ENCODE results near the gene TCHP.

The TCHP gene

DNA sequence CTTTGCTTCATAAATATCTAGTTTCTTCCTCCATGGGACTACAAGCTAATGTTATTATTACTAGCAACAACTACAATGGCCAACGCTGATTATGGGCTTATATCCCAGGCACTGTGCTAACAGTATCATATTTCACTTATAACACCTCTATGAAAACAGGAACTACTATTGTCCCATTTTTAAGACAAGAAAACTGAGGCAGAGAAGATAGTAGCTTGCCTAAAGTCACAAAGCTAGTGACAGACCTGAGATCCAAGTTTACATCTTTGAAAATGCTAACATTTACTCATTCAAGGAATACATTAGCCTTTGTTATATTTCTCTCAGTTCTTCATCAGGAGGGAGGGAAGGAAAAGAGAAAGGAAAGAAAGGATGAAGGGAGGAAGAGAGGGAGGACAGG is 63.3 kb downstream of the TCHP start:
- no peak for DNase-seq (ENCODE audit: low spot score)

DNA sequence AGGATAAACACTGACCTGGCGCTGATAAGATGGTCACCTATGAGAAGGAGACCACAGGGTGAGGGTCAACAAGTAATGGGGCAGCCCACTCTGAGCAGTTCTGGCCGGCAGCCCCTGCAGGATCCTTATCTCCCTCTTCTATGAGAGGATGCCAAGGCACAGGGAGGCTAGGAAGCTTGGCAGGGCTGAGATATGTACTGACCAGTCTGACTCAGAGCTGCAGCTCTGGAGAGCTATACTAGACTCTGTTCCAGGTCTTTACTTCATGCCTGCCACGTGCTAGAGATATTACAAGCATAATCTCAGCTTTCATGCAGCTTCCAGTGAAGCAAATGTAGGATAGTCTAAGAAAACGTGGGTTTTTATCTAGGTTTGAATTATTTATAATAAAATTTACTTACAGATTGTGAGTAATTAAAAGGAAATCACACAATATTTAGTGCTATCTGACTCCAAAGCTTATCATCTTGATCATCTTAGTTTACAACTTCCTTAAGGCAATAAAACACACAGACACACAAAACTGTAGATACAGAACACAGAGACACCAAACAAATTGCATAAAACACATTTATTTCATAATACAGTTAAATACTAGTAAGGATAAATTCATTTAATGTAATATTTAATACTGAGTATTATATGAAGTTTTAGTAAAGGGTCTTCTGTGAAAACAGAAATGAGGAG is 63.8 kb downstream of the TCHP start:
- no peak for DNase-seq (ENCODE audit: low spot score)

DNA sequence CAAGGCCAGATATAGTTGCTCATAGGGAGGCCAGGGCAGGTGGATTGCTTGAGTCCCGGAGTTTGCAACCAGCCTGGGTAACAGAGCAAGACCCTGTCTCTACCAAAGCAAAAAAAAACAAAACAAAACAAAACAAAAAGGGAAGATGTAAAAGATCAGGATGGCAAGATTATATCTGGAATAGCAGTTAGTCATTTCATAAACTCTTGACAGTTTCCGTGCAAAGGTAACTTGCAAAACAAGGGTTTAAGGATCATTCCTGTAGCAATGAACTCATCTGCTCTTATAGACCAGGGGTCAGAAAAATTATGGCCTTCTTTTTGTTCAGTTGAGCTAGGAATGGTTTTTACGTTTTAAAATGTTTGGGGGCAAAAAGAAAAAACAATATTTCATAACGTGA is 66.5 kb downstream of the TCHP start:
- DNase-seq (ENCODE audit: low spot score), result no peak

DNA sequence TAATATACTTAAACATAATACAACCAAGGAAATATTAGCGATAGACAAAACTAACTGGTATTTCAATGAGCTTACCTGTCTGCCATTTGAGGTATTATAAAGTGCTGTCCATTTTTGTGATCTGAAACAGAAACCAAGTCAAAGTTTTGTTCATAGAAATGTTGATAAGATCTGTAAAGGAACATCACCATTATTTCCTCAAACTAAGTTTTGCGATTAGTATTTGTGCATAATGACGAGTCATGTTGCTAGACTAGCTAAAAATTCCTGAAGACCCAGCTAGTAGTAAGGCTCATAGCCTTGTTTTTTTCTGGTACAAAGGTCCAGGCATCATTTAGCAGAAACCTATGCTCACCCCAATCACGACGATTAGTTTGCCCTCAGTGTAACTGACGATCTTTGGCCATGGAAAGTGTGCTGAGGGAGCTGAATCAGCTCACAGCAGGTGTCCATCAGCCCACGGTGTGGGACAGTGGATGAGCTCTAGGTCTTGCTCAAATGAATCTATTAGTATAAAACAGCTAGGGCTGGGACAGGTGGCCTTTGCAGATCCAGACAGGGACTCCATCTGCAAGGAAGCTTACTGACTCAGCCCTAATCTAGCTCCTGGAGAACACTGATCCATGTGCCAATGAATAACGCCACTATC is 67.4 kb downstream of the TCHP start:
- no peak for DNase-seq (ENCODE audit: low spot score)

Data from left forelimb (tissue), 1 donor.